Activated CD4-positive, CD25-positive, alpha-beta regulatory T cell (primary cell): Measurements from ENCODE around the gene DISP3.

Experiments
- DNase-seq, 4 experiments: peaks; one replicate each; lab custom pipeline; 2025; lab: John Stamatoyannopoulos, UW

DISP3 gene

DNA sequence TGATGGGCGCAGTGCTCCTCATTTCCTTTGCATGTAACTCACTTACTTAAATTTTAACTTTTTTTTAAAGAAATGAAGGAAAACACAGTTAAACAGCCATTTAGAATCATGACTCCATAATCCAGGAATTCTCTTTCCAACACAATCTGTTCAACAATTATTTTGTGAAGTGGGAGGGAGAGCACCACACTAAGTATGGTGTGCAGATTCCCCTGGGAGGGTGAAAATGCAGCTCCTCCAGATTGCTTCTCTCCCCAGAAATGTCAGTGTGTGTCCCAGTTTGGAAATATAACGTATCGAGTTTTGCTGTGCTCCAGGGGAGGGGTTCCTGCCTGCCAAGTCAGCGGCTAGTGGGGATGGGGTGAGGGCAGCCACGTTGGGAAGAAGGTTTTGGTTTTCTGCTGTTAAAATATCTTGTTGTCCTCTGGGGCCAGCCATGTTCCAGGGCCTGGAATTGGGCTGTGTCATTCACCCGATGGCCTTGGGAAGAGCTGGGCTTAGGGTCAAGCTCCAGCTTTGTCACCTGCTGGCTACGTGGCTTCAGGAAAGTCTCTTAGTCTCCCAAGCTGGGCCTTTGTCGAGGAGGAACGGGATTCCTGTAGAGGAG is 17.3 kb upstream of the DISP3 start:
- DNase-seq: no peak

DNA sequence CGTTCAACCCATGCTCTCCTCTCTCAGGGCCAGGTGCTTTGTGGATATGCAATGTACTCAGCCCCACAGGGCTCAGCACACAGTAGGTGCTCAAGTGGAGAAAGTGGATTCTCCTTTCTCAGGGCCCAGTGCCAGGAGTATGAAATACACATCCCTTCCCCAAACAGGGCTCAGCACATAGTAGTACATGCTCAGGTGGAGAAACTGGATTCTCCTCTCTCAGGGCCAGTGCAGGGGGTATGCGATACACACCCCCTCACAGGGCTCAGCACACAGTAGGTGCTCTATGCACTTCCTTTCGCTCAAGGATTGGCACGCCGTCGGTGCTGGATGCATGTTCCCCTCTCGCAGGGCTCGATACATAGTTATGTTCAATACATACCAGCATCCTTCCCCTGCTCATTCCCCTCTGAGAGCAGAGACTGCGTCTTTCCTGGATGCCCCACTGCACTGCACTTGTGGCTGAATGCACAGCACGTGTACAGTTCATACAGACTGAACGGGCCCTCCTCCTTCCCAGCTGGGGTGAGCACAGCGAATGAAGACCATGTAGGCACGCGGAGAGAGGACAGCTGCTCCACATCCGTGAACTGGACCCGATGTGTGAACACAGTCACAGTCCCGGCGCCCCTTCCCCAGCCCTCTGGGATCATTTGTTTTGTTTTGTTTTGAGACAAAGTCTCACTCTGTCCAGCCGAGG is 16.6 kb upstream of the DISP3 start:
- DNase-seq: no peak

DNA sequence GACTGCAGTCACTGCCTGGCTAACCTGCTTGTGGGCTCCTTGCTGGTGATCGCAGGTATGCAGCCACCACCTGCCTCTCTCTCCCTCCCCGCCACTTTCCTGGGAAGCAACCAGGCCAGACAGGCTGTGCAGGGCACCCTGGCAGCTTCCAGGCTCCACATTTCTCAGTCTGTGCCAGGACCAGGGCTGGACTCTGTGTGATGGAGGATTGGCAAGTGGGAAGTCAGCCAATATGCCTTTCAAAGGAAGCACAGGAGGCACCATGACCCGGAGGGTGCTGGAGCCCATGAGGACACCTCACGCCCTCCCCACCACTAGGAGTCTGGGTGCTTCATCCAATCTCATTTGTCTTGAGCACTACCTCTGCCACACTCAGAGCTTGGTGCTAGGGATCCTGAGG is 15.8 kb upstream of the DISP3 start:
- DNase-seq: no peak

DNA sequence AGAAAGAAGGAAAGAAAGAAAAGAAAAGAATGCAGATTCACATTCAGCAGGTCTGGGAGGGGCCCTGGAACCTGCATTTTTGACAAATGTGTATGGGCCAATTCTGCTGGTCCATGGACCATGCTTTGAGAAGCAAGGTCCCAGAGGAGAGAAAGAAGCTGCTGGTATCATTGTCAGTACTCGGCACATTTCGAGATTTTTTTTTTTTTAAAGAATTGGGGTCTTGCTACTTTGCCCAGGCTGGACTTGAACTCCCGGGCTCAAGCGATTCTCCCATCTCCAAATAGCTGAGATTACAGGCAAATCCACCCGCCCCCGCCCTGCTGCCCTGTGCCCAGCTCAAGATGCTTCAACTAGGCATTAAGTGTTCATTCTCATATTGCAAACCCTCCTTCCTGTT is 13.6 kb upstream of the DISP3 start:
- no peak for DNase-seq

DNA sequence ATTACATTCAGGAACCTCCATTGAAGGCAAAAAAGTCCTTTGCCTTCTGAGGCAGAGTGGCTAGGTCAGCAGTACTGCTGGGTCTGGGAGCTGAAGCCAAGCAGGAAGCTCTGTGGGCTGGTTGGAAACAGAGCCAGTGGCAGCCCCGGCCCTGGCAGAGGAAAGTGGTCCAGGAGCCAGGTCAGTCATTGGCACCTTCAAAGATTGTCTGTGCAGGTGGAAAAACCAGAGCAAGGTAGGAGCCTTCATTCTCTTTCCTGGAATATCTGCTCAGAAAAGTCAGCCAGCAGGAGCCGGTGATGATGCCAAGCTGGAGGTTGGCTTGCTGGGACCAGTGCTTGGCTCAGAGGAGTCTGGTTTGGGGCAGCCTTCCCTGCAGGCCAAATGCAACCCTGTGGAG is 12.5 kb upstream of the DISP3 start:
- DNase-seq: no peak

DNA sequence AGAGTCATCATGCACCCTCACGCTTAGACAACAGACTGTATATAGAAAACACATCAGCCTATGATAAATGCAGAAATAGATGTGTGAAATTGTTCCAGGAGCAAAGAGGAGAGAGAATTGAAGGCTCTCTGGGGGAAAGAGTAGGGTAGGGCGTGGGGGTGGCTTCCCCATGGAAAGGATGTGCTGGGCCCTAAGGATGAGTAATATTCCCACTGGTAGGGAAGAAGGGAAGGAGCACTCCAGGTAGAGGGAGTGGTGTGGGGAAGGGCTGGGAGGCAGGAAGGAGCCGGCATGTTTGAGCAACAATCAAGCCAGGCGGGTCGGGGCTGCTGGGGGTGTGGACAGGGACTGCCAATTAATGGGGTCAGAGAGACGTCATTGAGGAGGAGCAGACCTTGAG is 10.1 kb upstream of the DISP3 start:
- no peak for DNase-seq

DNA sequence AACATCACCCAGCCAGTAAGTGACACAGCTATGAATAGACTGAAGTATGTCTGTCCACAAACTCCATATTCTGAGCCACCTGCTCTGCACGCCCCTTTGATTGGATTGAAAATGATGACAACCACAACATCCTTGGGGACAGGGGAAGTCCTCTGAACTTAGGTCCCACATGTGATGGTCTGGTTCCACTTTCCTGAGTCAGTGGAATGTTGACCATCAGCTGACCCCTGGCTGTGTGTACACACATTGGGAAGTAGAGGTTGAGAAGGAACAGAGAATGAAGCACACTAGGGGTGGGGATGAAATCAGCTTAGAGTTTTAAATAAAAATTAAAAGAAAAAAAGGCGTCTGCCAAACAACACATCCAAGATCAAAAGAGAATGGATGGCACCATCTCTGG is 8.0 kb upstream of the DISP3 start:
- no peak for DNase-seq

DNA sequence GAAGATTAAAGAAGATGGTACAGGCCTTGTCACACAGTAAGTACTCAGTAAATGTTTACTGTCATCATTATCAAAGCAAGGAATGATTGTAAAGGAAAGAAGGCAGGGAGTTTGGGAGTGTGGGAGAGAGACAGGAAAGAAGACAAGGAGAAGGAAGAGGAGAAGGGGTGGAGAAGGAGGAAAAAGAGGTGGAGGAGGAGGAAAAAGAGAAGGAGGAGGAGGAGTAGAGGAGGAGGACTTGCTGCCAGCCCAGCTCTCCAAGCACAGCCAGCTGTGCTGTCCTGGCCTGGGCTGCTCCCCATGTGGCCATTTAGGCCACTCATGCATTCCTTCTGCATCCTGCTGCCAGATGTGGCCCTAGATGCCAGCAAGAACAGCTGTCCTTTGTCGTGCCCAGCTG is 7.5 kb upstream of the DISP3 start:
- DNase-seq: no peak

DNA sequence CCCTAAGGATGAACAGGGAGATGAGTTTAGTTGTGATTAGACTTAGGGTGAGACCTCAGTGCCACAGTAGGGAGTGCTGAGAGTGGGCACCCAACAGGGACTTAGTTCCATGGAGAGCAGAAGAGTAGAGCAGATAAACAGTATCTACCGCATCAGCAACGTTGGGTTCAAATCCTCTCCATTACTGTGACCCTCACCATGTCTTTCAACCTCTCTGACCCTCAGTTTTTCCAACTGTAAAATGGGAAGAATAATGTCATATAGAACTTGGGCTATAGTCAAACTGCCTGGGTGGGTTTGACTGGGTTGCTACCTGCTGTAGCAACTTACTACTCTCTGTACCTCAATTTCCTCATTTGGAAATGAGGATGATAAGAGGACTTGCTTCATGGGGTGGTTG is 6.7 kb upstream of the DISP3 start:
- DNase-seq: no peak

DNA sequence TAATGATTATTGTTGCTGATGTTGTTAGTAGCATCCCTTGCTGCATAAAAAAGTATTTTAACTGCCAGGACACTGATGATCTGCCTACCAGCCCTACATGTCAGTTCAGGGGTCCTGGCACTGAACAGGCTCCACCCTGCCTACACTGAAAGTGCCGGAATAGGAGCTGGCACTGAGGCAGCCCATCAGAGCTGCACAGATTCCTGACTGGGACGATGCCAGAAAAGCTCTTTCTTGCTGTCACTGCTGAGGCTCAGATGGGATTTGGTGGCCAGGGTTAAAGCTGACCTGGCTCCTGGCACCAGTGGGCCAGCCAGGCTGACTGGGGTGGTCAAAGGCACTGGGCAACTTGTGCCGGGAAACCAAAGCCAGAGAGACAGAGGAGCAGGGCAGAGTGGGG is 6.2 kb upstream of the DISP3 start:
- no peak for DNase-seq

DNA sequence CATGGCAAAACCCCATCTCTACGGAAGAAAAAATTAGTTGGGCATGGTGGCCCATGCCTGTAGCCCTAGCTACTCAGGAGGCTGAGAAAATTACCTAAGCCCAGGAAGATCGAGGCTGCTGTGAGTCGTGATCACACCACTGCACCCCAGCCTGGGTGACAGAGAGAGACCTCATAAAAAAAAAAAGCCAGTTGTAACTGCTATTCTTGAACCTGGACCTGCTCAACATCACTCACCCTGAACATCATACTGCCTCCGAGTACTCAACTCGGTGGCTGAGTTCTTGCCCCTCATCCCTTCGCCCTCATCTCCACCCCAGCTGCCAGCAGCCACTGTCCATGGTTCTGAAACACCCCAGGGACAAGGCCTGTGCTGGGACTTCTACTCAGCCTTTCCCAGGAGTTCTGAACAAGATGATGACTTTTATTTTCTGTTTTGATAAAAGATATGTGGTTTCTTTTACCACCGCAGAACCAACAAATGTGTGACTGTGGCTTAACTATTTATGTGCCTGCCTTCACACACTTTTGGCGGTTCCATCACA is 5.4 kb upstream of the DISP3 start:
- no peak for DNase-seq

DNA sequence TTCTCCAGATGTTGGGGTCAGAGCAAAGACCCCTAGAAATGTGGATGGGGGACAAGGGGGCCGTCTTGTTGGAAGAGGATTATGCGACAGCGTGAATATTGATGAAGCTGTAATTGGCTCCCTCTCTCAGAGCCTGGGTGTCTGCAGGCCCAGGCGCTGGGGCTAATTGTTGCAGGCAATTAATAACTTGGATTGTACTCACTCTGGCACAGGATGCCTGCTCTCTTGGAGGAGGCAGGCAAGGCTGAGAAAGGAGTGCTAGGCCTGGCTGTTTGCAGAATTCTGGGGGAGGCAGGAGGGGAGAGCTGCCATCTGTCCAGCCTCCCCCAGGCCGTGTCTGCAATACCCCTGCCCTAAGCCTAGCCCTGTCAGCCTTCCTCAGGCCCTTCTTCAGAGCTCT is 4.1 kb upstream of the DISP3 start:
- no peak for DNase-seq

DNA sequence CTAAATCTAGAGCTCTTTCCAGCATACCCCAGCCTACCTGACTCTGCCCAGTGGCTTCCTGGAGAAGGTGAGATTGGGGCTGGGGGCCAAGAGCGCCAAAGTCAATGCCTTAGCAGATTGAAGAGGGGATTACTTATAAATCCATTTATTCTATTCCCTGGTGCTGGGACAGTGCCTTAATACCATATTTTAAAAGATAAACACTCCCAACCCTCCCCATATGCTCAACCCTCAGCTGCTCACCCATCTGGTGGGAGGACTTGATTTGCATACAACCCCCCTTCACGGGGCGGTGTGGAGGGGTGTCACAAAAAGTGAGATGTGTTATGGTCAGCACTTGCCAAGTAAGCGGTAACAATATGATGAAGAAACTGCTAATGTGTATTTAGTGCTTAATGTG is 3.2 kb upstream of the DISP3 start:
- DNase-seq: no peak

DNA sequence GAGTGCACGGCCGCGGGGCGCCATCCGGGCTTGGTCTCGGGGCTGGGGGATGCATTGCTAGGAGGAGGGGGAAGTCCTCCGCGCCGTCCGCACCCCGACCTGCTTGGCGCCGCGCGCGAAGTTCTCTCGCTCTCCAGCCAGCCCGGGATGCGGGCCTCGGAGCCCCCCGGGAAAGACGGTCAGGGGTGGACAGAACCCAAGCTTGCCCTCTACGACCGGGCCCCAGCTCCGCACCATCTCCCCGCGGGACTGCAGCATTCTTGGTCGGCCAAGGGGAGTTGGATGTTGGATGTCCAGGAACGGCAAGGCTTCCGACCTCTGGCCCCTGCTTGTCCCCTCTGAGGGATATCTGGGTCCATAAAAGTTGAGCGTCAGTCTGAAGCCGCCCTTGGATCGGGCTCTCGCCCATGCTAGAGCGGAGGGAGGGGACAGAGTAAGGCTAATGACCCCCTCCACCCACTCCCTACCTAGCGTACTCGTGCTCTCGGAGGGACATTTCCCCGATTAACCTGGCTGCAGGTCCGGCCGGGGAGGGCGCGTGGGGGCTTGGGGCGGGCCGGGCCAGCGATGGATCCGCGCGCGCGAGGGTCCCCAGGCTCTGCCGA is 522 bp downstream of the DISP3 start:
- DNase-seq: no peak

DNA sequence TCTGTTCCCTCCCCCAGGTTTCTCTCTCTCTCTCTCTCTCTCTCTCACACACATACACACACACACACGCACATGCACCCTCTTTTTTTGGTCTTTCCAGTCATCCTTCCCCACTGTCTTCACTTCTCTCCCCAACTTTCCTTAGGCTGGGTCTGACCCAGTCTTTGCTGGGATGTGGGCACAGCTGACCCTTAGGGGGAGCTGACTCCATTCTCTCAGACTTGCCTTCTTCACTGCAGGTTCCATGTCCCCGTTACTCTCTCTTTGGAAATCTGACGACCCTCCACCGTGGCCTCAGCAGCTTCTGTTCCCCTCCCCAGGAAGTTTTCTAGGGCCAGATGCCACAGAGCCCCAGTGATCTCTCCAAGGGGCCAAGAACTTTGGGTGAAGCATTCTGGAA is 2.1 kb downstream of the DISP3 start:
- no peak for DNase-seq

DNA sequence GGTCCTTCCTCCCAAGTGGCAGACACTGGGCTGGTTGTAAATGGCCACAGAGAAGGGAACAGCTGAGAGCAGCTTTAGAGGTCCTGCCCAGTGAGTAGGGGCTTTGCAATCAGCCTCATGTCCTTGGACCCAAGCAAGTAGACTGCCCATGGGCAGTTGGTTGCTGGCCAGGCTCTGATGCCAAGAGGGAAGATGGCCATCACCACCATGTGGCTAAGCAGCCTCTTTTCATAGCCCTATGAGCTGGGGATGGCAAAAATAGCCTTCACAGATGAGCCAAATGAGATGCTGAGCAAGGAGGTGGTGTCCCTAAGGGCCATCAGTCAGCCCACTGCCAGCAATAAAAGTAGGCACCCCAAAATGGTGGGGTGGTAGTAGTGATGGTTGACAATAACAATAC is 3.2 kb downstream of the DISP3 start:
- DNase-seq: no peak

DNA sequence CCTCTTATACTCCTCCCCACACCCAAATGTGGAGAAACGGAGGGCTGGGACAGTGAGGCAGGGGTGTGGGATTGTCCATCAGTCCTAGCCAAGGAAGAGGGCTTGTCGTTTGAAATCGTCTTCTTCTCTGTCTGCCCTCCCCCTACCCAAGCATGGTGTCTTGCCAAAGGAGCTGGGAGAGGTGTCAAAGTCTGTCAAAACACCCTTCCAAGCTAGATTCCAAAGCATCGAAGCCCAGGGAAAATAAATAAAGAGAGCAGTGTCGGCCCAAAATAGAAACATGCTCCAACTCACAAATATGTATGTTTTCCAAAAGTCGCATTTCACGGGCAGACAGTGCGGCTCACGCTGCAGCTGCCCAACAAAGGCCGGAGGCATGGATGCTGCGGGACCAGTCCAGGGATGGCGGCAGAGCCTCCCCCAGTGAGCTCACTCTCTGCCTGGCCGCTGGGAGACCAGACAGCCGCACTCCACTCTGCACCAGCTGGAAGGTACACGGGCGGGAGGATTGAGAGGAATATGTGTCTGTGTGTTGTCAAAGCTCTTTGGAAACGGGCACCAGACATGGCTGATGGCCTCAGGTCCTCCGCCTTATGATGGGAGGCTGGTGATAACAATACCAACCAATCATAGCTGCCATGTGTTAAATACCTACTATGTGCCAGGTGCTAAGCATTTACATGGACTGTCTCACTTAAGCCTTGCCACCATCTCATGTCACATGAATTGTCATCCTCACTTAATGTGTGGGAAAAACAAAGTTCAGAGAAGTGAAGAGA is 3.9 kb downstream of the DISP3 start:
- DNase-seq: no peak

DNA sequence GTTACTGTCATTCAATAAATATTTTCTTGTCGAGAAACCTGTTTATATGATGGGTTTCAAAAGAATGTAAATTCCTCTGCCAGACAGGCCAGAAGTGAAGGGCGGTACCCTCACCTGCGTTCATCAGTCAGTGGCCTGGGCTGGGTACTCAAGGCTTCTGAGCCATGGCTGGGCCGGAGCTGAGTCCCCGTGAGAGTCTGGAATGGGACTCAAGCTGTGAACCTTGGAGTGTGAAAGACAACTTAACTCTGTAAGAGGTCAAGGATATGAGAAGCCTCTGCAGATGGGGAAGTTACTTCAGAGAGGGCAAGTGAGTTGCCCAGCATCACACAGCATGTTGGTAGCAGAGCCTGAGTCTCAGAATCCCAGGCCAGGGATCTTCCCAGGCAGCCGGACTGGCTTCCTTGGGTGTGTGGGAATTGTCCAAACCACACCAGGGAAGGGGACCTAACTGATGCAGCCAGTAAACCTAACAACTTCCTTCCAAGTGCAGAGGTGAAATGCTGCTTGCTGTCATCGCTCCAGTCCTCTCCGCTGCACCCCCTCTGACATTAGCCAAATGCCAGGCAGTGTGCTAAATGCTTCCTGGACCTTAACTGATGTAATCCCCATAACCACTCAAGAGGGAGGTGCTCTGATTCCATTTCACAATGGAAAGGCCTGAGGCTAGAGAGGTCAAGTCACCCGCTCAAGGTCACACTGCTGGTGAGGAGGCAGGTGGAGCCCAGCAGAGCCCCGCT is 4.8 kb downstream of the DISP3 start:
- no peak for DNase-seq

DNA sequence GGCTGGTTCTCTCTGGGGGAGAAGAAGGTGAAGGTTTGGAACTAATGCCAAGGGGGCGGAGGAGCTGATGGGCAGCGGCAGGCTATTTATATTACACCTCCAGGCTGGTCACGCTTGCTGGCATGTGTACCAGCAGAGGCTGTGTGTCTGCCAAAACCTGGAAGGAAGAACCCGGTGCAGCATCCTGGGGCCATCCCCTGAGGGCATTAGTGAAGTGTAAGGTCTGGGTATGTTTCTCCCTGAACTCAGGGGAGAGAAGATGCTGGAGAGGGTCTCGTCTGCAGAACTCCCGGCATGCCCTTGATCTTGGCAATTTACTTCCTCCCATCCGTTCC is 5.3 kb downstream of the DISP3 start:
- DNase-seq: no peak

DNA sequence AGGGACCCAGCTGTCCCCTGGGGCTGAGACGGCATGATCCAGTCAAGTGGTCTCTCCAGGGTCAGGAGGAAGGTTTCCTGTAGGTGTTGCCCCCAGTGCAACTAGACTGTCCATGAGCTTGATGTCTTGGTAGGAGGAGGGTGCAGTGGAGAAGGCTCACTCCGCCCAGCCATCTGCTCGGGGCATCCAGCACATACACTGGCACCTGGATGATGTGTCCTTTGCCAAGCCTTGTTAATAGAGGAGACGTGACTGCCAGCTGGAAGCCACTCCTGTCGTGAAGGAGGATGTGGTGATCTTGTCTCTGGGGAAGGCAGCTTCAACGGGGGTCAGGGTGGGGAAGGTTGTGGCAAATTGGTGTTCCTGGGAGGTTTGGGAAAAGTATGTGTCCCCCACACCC is 6.2 kb downstream of the DISP3 start:
- DNase-seq: no peak

DNA sequence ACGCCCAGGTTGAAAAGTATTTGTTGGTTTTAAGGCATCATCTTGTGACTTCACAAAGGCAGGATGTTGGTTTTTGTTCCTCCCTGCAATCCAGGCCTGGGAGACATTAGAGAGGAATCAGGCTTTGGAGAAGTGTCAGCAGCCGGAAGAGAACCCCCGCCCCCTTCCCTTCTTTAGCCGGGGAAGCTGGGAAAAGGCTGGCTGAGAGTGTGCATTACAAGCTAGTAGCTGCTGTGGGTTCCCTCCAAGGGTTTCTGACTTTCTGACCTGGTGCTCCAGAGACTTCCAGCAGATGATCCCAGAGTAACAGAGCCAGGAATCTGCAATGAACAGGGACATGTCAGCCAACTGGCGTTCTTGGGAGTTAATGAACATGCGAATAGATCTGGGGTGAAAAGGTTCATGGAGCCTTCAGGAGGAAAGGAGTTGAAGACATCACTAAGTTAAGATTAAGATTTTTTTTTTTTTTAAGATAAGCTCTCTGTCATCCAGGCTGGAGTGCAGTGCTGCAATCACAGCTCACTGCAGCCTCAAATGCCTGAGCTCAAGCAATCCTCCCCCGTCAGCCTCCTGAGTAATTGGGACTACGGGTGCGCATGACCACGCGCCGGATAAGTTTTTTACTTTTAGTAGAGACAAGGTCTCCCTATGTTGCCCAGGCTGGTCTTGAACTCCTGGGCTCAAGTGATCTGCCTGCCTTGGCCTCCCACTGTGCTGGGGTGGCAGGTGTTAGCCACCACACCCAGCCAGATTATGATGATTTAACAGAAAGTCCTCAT is 7.5 kb downstream of the DISP3 start:
- DNase-seq: no peak
